SU-DHL-6 (cell line): ENCODE measurements around the gene SLC27A6.

ENCODE experiments used
- EZH2phosphoT487 ChIP-seq: fragments of 200-600 bp; sonication (generic), shearing (Covaris generic); conservative IDR thresholded peaks from 2 replicates; pipeline ENCODE4 v1.6.1; 2018; ENCODE audit warnings: mild to moderate bottlenecking, antibody characterized with exemption, low read length, moderate library complexity, mixed read lengths
- TF ChIP-seq, protein P1 (sequence below): fragments of 200-600 bp; sonication (generic); IDR thresholded peaks from one replicate; pipeline ENCODE4 v1.5.1; 2017; ENCODE audit warnings: antibody characterized with exemption, mild to moderate bottlenecking, low read length, moderate library complexity; ENCODE audit not compliant: insufficient read depth, poor library complexity, severe bottlenecking

DNA sequence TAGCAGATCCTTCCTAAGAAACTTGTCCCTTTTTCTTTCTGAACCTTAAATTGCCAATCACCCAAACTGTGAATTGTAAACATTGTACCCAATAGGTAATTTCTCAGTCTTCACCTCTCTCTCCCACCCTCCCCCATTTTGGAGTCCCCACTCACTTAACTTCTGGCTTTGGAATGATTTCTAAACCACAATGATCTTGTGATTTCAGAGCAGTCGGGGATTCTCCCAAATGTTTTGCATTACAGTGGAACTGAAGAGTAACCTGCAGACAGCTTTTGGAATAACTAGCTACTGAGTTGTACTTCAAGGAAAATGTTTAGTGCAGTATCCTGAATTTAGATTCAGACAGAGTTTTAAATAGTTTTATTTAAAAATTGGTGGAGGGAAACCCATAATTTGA, 19.2 kb downstream of the SLC27A6 start:
- TF ChIP-seq, protein P1, sequence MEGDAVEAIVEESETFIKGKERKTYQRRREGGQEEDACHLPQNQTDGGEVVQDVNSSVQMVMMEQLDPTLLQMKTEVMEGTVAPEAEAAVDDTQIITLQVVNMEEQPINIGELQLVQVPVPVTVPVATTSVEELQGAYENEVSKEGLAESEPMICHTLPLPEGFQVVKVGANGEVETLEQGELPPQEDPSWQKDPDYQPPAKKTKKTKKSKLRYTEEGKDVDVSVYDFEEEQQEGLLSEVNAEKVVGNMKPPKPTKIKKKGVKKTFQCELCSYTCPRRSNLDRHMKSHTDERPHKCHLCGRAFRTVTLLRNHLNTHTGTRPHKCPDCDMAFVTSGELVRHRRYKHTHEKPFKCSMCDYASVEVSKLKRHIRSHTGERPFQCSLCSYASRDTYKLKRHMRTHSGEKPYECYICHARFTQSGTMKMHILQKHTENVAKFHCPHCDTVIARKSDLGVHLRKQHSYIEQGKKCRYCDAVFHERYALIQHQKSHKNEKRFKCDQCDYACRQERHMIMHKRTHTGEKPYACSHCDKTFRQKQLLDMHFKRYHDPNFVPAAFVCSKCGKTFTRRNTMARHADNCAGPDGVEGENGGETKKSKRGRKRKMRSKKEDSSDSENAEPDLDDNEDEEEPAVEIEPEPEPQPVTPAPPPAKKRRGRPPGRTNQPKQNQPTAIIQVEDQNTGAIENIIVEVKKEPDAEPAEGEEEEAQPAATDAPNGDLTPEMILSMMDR = no peak
- no peak for TF ChIP-seq EZH2phosphoT487
